ENCODE data around the gene VPS52. TPM values are rescaled to one million over a fixed set of nuclear protein-coding genes. Genes with fewer than 3 reads are reported as not detected.

VPS52 gene
- total and polyA plus RNA-seq, 2 donors (not counting 1 experiment from before 2014, with no cell fraction given), result 100 to 144 TPM

DNA sequence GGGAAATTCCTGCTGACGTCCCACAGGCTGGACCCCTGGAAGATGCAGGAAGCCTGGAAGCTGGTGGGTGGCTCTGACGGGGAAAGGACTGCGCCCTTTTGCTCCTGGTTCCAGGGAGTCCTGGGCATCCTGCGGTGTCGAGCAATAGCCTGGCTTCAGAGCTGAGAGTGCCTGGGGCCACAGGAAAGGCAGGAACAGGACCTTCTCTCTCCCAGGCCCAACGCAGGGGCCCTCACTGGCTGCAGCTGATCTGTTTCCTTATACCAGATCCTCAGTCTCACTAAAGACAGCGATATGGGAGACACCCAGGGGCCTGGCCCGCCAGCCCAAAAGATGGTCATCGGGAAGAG lies 6.7 kb upstream of the VPS52 start:
- Histone ChIP-seq H3K4me2 (replicated peaks; ENCODE audit: low read depth, low read length, poor library complexity, severe bottlenecking) (peak overlapping the region; percentile 95), H3K79me2 (ENCODE audit: control insufficient read depth, insufficient read depth, low read length) (peaks cover 25% of the 10 kb centered on the region), H3K36me3 (replicated peaks in 1 of 2; ENCODE audit: control extremely low read depth in 1 of 2, control insufficient read depth in 1 of 2, extremely low read depth in 1 of 2, insufficient read depth in 2 of 2, low read length in 1 of 2) (peaks cover 5 to 60% of the 10 kb centered on the region in 2 experiments), H2AFZ (ENCODE audit: insufficient read depth, low read depth, low read length, poor library complexity, severe bottlenecking) (no peak overlapping the region), H3K9ac (ENCODE audit: low read length) (peak overlapping the region; percentile 91), H3K4me3 (ENCODE audit: control extremely low read depth in 1 of 5, extremely low read depth in 1 of 5, insufficient read depth in 1 of 5, low read depth in 2 of 5, low read length in 4 of 5) (peak overlapping the region in 1 of 5 experiments; percentile 86), H3K27me3 (replicated peaks in 1 of 4; ENCODE audit: control extremely low read depth in 1 of 4, control insufficient read depth in 3 of 4, insufficient read depth in 4 of 4, low read length in 3 of 4) (no peaks in the 10 kb centered on the region), H3K9me3 (ENCODE audit: control extremely low read depth in 1 of 3, control insufficient read depth in 2 of 3, insufficient read depth in 1 of 3, low read length in 2 of 3) (no peaks in the 10 kb centered on the region), H3K4me1 (ENCODE audit: control insufficient read depth in 2 of 2, insufficient read depth in 2 of 2, low read length in 2 of 2) (peaks cover 42 to 56% of the 10 kb centered on the region in 2 donors), H3K27ac (ENCODE audit: low read length in 2 of 2) (peak overlapping the region; percentile 80 to 87), H4K20me1 (ENCODE audit: control insufficient read depth, insufficient read depth, low read length, poor library complexity, severe bottlenecking) (peaks cover 52% of the 10 kb centered on the region)
- Mint-ChIP-seq H3K27me3 (no peaks in the 10 kb centered on the region), H3K27ac (peak overlapping the region; percentile 98), H3K4me1 (peaks cover 57% of the 10 kb centered on the region), H3K9me3 (ENCODE audit: insufficient read depth) (no peaks in the 10 kb centered on the region), H3K4me3 (peak overlapping the region; percentile 92)
- POLR2A ChIA-PET, result interaction anchor here (1.7 to 5.1 kb wide), 6 partner anchors 10 to 43 kb away, joined by 7 to 39 read pairs (median 13); partner anchors contain the start of genes PFDN6, RGL2, WDR46 and ZBTB22
- TF ChIP-seq, protein P1, sequence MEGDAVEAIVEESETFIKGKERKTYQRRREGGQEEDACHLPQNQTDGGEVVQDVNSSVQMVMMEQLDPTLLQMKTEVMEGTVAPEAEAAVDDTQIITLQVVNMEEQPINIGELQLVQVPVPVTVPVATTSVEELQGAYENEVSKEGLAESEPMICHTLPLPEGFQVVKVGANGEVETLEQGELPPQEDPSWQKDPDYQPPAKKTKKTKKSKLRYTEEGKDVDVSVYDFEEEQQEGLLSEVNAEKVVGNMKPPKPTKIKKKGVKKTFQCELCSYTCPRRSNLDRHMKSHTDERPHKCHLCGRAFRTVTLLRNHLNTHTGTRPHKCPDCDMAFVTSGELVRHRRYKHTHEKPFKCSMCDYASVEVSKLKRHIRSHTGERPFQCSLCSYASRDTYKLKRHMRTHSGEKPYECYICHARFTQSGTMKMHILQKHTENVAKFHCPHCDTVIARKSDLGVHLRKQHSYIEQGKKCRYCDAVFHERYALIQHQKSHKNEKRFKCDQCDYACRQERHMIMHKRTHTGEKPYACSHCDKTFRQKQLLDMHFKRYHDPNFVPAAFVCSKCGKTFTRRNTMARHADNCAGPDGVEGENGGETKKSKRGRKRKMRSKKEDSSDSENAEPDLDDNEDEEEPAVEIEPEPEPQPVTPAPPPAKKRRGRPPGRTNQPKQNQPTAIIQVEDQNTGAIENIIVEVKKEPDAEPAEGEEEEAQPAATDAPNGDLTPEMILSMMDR (IDR thresholded peaks at IDR 0.05), result no peak
- no peak for TF ChIP-seq EZH2 (IDR thresholded peaks at IDR 0.05; ENCODE audit: borderline replicate concordance, insufficient read depth, low read depth, low read length, poor library complexity, severe bottlenecking)
- no peak for ATAC-seq (ENCODE audit: low read depth)
- intact Hi-C loops (cut with micrococcal nuclease), result no loop called here
- 86% methylated on average over 8 of the region's 9 CpGs for WGBS (ENCODE audit: insufficient coverage)
- CTCF ChIA-PET, result interaction anchor here (1.5 to 3.9 kb wide), 9 partner anchors 8 to 148 kb away, joined by 3 to 41 read pairs (median 14); partner anchors contain the start of genes PFDN6, RGL2 and WDR46
- no peak for DNase-seq

DNA sequence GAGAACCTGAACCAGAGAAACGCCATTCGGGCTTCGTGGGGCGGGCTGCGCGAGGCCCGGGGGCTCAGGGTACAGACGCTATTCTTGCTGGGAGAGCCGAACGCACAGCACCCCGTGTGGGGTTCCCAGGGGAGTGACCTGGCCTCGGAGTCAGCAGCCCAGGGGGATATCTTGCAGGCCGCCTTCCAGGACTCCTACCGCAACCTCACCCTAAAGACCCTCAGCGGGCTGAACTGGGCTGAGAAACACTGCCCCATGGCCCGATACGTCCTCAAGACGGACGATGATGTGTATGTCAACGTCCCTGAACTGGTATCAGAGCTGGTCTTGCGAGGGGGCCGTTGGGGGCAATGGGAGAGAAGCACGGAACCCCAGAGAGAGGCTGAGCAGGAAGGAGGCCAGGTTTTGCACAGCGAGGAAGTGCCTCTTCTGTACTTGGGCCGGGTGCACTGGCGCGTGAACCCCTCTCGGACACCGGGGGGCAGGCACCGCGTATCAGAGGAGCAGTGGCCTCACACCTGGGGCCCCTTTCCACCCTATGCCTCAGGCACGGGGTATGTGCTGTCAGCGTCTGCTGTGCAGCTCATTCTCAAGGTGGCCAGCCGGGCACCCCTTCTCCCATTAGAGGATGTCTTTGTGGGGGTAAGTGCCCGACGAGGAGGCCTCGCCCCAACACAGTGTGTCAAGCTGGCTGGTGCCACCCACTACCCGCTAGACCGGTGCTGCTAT lies 6.2 kb upstream of the VPS52 start:
- Histone ChIP-seq H3K79me2 (ENCODE audit: control insufficient read depth, insufficient read depth, low read length) (peaks cover 30% of the 10 kb centered on the region), H3K27me3 (replicated peaks in 1 of 4; ENCODE audit: control extremely low read depth in 1 of 4, control insufficient read depth in 3 of 4, insufficient read depth in 4 of 4, low read length in 3 of 4) (no peaks in the 10 kb centered on the region), H3K9ac (ENCODE audit: low read length) (peak overlapping the region; percentile 91), H2AFZ (ENCODE audit: insufficient read depth, low read depth, low read length, poor library complexity, severe bottlenecking) (peak overlapping the region; percentile 90), H3K4me3 (ENCODE audit: control extremely low read depth in 1 of 5, extremely low read depth in 1 of 5, insufficient read depth in 1 of 5, low read depth in 2 of 5, low read length in 4 of 5) (peak overlapping the region; percentile 4 to 86 (median 78)), H3K9me3 (ENCODE audit: control extremely low read depth in 1 of 3, control insufficient read depth in 2 of 3, insufficient read depth in 1 of 3, low read length in 2 of 3) (no peaks in the 10 kb centered on the region), H3K27ac (ENCODE audit: low read length in 2 of 2) (peak overlapping the region; percentile 80 to 87), H3K36me3 (replicated peaks in 1 of 2; ENCODE audit: control extremely low read depth in 1 of 2, control insufficient read depth in 1 of 2, extremely low read depth in 1 of 2, insufficient read depth in 2 of 2, low read length in 1 of 2) (peaks cover 5 to 62% of the 10 kb centered on the region in 2 experiments), H3K4me1 (ENCODE audit: control insufficient read depth in 2 of 2, insufficient read depth in 2 of 2, low read length in 2 of 2) (peaks cover 47 to 61% of the 10 kb centered on the region in 2 donors), H4K20me1 (ENCODE audit: control insufficient read depth, insufficient read depth, low read length, poor library complexity, severe bottlenecking) (peaks cover 56% of the 10 kb centered on the region), H3K4me2 (replicated peaks; ENCODE audit: low read depth, low read length, poor library complexity, severe bottlenecking) (peak overlapping the region; percentile 95)
- peaks cover 63% of the 10 kb centered on the region for H3K4me1 Mint-ChIP-seq
- H3K4me3 Mint-ChIP-seq, result peak overlapping the region; percentile 92
- ChIA-PET CTCF (interaction anchor here (0.9 to 3.9 kb wide), 19 partner anchors 9 to 330 kb away, joined by 3 to 41 read pairs (median 5); partner anchors contain the start of genes PFDN6, RGL2, TAPBP and WDR46), POLR2A (interaction anchor here (0.6 to 5.1 kb wide), 15 partner anchors 11 to 163 kb away, joined by 3 to 39 read pairs (median 7); partner anchors contain the start of genes KIFC1, PFDN6, RGL2 and RING1)
- DNase-seq, result peak; percentile 65
- ATAC-seq (ENCODE audit: low read depth), result peak; percentile 9
- intact Hi-C loops (cut with micrococcal nuclease), result loop anchor here (1.0 kb wide), 3 partner anchors 11 to 67 kb away; partner anchors contain the start of genes PFDN6 and WDR46
- no peak for TF ChIP-seq EZH2 (IDR thresholded peaks at IDR 0.05; ENCODE audit: borderline replicate concordance, insufficient read depth, low read depth, low read length, poor library complexity, severe bottlenecking)
- TF ChIP-seq, protein P1 (IDR thresholded peaks at IDR 0.05), result no peak
- WGBS (ENCODE audit: insufficient coverage), result 29% methylated on average over 34 of the region's 39 CpGs
- no peaks in the 10 kb centered on the region for H3K27me3 Mint-ChIP-seq
- peak overlapping the region; percentile 98 for H3K27ac Mint-ChIP-seq
- no peaks in the 10 kb centered on the region for H3K9me3 Mint-ChIP-seq (ENCODE audit: insufficient read depth)

All from B cell (primary cell).